ACC112 (cell line): ENCODE measurements around the gene TOMT.
"Not testable (repeated sequence)": the region's sequence is repeated elsewhere in the genome, so short reads cannot be mapped to it uniquely, and the experiment has no call there.

Source experiments
- H2AFZ ChIP-seq: fragments of 200-600 bp; sonication (generic); one replicate; pipeline ENCODE4 v1.6.0; 2017; ENCODE audit warnings: antibody characterized with exemption, low read length; ENCODE audit not compliant: unreplicated experiment
- H3K27ac ChIP-seq: fragments of 200-600 bp; sonication (generic); 2 replicates; pipeline ENCODE4 v1.5.1; 2014; ENCODE audit warnings: low read depth, mild to moderate bottlenecking, antibody characterized with exemption, low read length, moderate library complexity
- H3K27me3 ChIP-seq: fragments of 200-600 bp; sonication (generic); 2 replicates; pipeline ENCODE4 v1.6.1; 2014; ENCODE audit warnings: mild to moderate bottlenecking, antibody characterized with exemption, low read length, moderate library complexity, mixed read lengths; ENCODE audit not compliant: insufficient read depth
- H3K36me3 ChIP-seq: fragments of 200-600 bp; sonication (generic); 2 replicates; pipeline ENCODE4 v1.6.1; 2016; ENCODE audit warnings: mild to moderate bottlenecking, antibody characterized with exemption, low read length, moderate library complexity, mixed read lengths; ENCODE audit not compliant: insufficient read depth
- H3K4me1 ChIP-seq: fragments of 200-600 bp; sonication (generic); one replicate; pipeline ENCODE4 v1.6.1; 2016; ENCODE audit warnings: low read length, mixed read lengths; ENCODE audit not compliant: insufficient read depth, unreplicated experiment, control insufficient read depth
- H3K4me3 ChIP-seq: fragments of 200-600 bp; sonication (generic); 2 replicates; pipeline ENCODE4 v1.5.1; 2014; ENCODE audit warnings: mild to moderate bottlenecking, low read depth, low read length
- H3K79me2 ChIP-seq: fragments of 200-600 bp; sonication (generic); one replicate; pipeline ENCODE4 v1.6.0; 2016; ENCODE audit warnings: low read length; ENCODE audit not compliant: control insufficient read depth, unreplicated experiment, insufficient read depth

TOMT gene

DNA sequence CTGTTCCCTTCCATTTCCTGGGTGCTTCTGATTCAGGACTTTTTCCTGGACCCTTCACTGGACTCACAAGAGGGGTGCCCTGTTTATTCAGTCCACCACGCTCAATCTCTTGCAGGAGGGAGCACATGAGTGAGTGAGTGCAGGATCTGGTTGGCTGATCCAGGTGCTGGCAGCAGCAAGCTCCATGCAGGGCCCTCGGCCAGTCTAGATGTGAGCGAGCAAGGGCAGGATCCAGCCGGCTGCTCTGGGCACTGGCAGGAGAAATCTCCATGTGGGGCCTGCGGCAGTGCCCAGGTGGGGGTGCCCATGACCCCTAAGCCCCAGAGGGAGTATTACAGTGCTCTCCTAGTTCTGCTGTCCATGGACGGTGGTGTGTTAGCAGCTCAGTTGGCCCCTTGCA lies 18.3 kb downstream of the TOMT start:
- Histone ChIP-seq H3K4me3 (no peak overlapping the region), H3K27me3 (no peaks in the 10 kb centered on the region), H3K4me1 (no peaks in the 10 kb centered on the region), H3K27ac (no peak overlapping the region), H3K36me3 (no peaks in the 10 kb centered on the region), H3K79me2 (no peaks in the 10 kb centered on the region), H2AFZ (no peak overlapping the region)

DNA sequence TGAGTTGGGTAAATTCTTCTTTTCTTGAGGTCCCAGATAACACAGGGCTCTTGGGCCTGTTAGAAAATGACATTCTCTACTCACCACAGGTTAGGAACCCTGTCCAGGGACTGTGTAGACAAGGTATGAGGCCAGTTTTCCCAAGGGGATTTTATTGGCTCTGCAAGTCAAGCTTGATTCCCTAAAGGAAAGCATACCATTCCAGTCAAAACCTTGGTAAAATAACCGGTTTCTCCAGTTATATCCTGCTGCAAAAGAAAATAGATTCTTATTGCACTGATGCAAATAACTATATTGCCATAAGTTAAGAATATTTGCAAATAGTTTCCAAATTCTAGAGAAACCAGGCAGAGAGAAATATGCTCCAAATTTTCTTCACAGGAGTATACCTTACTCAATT lies 20.2 kb downstream of the TOMT start:
- H3K36me3 ChIP-seq, result no peaks in the 10 kb centered on the region
- H3K79me2 ChIP-seq, result no peaks in the 10 kb centered on the region
- H3K4me3 ChIP-seq, result no peak overlapping the region
- no peaks in the 10 kb centered on the region for H3K27me3 ChIP-seq
- no peaks in the 10 kb centered on the region for H3K4me1 ChIP-seq
- H2AFZ ChIP-seq, result no peak overlapping the region
- no peak overlapping the region for H3K27ac ChIP-seq

DNA sequence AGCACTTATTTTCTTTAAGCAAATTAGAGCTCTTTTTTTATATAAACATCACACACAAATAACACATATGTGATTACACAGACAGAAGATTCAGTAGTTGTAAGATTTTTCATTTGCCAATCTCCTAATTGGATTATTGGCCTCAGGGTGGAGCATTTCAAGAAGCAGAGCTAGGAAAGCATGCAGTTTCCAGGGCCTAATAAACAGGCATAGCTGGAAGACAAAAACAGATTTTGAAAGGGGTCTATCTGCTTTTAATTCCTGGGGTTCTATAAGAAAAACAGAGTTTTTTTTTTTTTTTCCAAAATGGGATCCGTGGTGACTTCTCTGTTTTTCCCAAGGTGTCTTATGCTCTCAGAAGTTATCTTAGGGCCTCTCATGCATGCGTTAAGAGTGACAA lies 22.2 kb downstream of the TOMT start:
- Histone ChIP-seq H3K4me3 (no peak overlapping the region), H2AFZ (no peak overlapping the region), H3K27ac (no peak overlapping the region), H3K4me1 (no peaks in the 10 kb centered on the region), H3K27me3 (peaks cover 12% of the 10 kb centered on the region; the same call in 1 of the 2 replicates), H3K79me2 (no peaks in the 10 kb centered on the region), H3K36me3 (no peaks in the 10 kb centered on the region)

DNA sequence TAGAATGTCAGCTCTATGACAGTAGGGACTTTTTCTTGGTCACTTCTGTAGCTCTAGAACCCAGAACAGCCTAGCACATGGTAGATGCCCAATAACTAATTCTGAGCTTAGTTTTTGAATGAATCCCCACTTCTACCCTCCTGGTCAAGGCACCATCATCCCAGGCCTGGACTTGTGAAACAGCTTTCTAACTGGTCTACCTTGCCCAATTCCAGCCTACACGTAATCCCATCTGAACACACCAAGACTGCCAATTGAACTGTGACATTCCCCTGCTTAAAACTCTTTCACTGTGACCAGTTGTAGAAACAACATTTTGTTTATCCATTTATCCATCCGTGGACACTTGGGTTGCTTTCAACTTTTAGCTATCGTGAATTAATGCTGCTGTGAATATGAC lies 23.7 kb downstream of the TOMT start:
- H3K4me3 ChIP-seq, result no peak overlapping the region
- H3K27me3 ChIP-seq, result peaks cover 12% of the 10 kb centered on the region; the same call in 1 of the 2 replicates
- H2AFZ ChIP-seq, result no peak overlapping the region
- H3K27ac ChIP-seq, result no peak overlapping the region
- no peaks in the 10 kb centered on the region for H3K79me2 ChIP-seq
- no peaks in the 10 kb centered on the region for H3K4me1 ChIP-seq
- no peaks in the 10 kb centered on the region for H3K36me3 ChIP-seq

DNA sequence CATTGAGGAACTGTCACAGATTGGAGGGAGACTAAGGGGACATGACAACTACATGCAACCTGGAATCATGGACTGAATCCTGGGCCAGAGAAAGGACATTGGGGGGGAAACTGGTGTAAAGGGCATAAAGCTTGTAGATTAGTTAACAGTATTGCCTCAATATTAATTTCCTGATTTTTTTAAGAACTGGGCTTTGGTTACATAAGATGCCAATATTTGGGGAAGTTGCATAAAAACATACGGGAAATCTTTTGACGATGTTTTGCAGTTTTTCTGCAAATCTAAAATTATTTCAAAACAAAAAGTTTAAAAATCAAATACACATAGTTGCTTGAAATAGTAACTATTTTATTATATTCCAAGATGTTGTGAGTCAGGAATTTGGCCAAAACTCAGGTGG lies 26.9 kb downstream of the TOMT start:
- Histone ChIP-seq H3K36me3 (no peaks in the 10 kb centered on the region), H3K27ac (no peak overlapping the region), H3K27me3 (peaks cover 12% of the 10 kb centered on the region; the same call in 1 of the 2 replicates), H3K4me3 (no peak overlapping the region), H3K4me1 (no peaks in the 10 kb centered on the region), H3K79me2 (no peaks in the 10 kb centered on the region), H2AFZ (no peak overlapping the region)

DNA sequence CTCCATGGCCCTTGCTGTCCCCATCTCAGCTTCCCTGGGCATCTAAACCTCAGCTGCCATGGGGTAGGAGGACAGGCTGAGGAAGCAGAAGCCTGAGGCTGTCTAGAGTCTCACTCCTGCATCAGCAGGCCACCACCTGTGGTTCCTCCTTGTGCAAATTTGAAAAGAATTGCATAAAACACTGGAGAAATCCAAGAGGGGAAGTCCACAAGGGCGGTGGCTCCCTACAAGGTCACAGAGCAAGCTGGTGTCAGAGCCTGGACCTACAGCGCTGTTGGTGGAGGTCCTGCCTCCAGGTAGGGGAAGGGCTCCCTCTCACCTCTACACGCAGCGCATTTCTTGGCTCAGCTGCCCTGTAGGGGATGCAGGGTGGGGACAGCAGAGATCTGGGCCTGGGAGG lies 29.7 kb downstream of the TOMT start, which contains the start of gene FOLR3:
FOLR3 (plus strand) TSS at position 253 of the 400 bp plus-strand sequence. CDS start 228 bp downstream, outside the sequence.
- H3K4me3 ChIP-seq, H3K4me1 ChIP-seq, H2AFZ ChIP-seq, H3K27ac ChIP-seq, H3K79me2 ChIP-seq, H3K36me3 ChIP-seq: not testable (repeated sequence)
- peaks cover 12% of the 10 kb centered on the region; the same call in 1 of the 2 replicates for H3K27me3 ChIP-seq

DNA sequence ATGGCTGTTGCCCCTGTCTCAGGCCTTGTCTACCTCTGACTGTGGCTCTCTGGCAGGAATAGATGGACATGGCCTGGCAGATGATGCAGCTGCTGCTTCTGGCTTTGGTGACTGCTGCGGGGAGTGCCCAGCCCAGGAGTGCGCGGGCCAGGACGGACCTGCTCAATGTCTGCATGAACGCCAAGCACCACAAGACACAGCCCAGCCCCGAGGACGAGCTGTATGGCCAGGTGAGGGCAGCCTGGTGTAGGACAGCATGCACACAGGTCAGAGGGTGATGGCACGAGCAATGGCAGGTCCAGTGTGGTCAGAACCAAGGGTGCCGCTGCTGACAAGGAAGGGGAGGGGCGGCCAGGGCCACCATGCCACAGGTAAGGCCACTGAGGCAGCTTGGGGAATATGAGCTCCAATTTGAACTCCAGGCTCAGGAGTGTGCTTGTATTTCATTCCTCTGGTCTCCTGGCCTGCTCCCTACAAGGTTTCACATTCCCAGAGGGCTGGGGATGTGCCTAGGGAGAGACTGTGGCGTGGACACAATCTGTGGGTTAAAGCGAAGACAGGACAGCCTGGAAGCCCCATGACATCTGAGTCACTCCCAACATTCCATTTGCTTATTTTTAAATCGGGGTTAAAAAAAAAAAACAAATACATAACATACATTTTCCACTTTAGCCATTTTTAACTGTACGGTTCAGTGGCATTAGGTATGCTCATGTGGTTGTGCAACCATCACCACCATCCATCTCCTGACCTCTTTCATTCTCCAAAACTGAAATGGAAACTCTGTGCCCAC lies 30.4 kb downstream of the TOMT start:
- H3K36me3 ChIP-seq, result no peaks in the 10 kb centered on the region
- H3K4me1 ChIP-seq, result peaks cover 9% of the 10 kb centered on the region
- H3K27me3 ChIP-seq, result peaks cover 11% of the 10 kb centered on the region; the same call in 1 of the 2 replicates
- H2AFZ ChIP-seq, result no peak overlapping the region
- no peak overlapping the region for H3K27ac ChIP-seq
- no peaks in the 10 kb centered on the region for H3K79me2 ChIP-seq
- H3K4me3 ChIP-seq, result no peak overlapping the region

DNA sequence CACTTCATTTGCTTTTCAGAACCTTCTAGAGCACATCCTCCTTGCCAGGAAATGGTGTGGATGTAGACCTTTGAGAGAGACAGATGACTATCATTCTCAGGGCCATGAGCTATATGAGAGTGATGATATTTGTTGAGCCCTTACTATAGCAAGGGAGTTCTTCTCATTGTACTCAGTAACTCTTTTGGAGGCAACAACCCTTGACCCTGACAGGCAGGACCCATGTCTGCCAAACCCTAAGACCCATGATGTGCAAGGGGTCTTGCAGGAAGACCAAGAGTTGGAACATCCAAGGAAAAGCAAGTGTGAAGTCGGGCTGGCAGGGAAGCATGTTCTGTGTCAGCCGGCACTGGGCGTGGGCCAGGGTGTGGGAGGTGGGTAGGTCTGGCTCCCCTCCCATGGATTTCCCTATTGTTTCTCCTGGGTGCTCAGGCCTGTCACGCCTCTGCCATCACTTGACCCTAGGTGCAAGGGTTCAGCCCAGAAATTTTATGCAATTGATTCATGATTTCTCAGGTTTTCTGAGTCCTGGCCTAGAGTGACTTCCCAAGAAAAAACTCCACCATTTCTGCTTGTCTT lies 31.0 kb downstream of the TOMT start:
- H2AFZ ChIP-seq, result no peak overlapping the region
- no peak overlapping the region for H3K27ac ChIP-seq
- peaks cover 4% of the 10 kb centered on the region; the same call in 1 of the 2 replicates for H3K27me3 ChIP-seq
- peaks cover 15% of the 10 kb centered on the region for H3K4me1 ChIP-seq
- no peak overlapping the region for H3K4me3 ChIP-seq
- H3K36me3 ChIP-seq, result no peaks in the 10 kb centered on the region
- no peaks in the 10 kb centered on the region for H3K79me2 ChIP-seq

DNA sequence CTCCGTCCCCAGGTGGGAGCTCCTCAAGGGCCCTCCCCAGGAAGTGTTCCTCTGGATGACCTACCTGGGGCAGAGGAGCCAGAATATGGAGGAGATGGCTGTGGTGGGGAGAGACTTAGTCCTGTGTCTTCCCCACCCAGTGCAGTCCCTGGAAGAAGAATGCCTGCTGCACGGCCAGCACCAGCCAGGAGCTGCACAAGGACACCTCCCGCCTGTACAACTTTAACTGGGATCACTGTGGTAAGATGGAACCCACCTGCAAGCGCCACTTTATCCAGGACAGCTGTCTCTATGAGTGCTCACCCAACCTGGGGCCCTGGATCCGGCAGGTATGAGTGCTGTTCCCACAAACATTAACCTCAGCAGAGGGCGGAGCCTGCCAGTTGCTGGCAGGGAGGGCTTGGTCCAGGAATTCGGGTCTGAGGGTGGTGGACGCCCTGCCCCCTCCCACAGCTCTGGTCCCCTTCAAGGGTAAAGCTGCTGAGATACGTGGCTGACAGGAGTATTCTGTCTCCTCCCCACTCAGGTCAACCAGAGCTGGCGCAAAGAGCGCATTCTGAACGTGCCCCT lies 33.2 kb downstream of the TOMT start:
- Histone ChIP-seq H3K4me3 (no peak overlapping the region), H3K27me3 (no peaks in the 10 kb centered on the region), H3K4me1 (peaks cover 15% of the 10 kb centered on the region), H3K36me3 (no peaks in the 10 kb centered on the region), H3K79me2 (no peaks in the 10 kb centered on the region), H3K27ac (no peak overlapping the region), H2AFZ (no peak overlapping the region)

DNA sequence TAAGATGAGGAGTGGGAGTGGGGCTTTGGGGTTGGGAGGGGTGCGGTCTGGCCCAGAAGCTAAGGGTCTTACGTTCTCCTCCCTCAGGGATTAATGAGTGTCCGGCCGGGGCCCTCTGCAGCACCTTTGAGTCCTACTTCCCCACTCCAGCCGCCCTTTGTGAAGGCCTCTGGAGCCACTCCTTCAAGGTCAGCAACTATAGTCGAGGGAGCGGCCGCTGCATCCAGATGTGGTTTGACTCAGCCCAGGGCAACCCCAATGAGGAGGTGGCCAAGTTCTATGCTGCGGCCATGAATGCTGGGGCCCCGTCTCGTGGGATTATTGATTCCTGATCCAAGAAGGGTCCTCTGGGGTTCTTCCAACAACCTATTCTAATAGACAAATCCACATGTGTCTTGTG lies 33.8 kb downstream of the TOMT start:
- H2AFZ ChIP-seq, result no peak overlapping the region
- no peaks in the 10 kb centered on the region for H3K36me3 ChIP-seq
- no peak overlapping the region for H3K27ac ChIP-seq
- H3K27me3 ChIP-seq, result no peaks in the 10 kb centered on the region
- peaks cover 16% of the 10 kb centered on the region for H3K4me1 ChIP-seq
- H3K79me2 ChIP-seq, result no peaks in the 10 kb centered on the region
- no peak overlapping the region for H3K4me3 ChIP-seq

DNA sequence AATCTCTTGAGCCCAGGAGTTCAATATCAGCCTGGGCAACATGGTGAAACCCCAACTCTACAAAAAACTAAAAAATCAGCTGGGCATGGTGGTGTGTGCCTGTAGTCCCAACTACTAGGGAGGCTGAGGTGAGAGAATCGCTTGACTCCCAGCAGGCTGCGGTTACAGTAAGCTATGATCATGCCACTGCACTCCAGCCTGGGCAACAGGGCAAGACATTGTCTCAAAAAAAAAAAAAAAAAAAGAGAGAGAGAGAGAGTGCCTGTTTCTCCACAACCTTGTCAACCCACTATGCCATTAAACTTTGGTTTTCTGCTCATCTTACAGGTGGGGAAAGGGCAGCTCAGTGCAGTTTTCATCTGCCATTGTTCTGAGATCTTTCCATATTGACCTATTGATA lies 34.9 kb downstream of the TOMT start:
- H3K27ac ChIP-seq, result peak overlapping the region; percentile 70
- H3K27me3 ChIP-seq, result no peaks in the 10 kb centered on the region
- no peak overlapping the region for H2AFZ ChIP-seq
- no peak overlapping the region for H3K4me3 ChIP-seq
- peaks cover 24% of the 10 kb centered on the region for H3K4me1 ChIP-seq
- no peaks in the 10 kb centered on the region for H3K79me2 ChIP-seq
- no peaks in the 10 kb centered on the region for H3K36me3 ChIP-seq
